Keratinocyte (primary cell): ENCODE measurements around the gene FTCD. TPM values are rescaled to one million over a fixed set of nuclear protein-coding genes. Genes with fewer than 3 reads are reported as not detected.

Experiments used
- DNase-seq: peaks from one replicate; pipeline ENCODE4 v3.0.0-alpha.2; 2011; ENCODE audit warnings: low read depth, missing footprints, low spot score
- FAIRE-seq: peaks from 2 replicates; lab custom pipeline; 2011; peaks lifted over from hg19 to GRCh38; lab: Jason Lieb, UNC
- H2AFZ ChIP-seq: 2 replicates; pipeline ENCODE4 v1.6.0; 2012; ENCODE audit warnings: low read length, control low read depth, inconsistent platforms; ENCODE audit not compliant: control insufficient read depth
- H3K27ac ChIP-seq: 2 replicates; pipeline ENCODE4 v1.5.1; 2011; ENCODE audit warnings: low read length; ENCODE audit not compliant: control insufficient read depth, insufficient read depth
- H3K27me3 ChIP-seq: 3 replicates; pipeline ENCODE4 v1.6.0; 2011; ENCODE audit warnings: low read length; ENCODE audit not compliant: control insufficient read depth, insufficient read depth; ENCODE audit errors: extremely low read depth
- H3K36me3 ChIP-seq, 2 experiments: 2 replicates in 1 of 2; 3 replicates in 1 of 2; pipeline ENCODE4 v1.5.1; 2011; ENCODE audit warnings: low read length in 2 of 2, mild to moderate bottlenecking in 1 of 2; ENCODE audit not compliant: control insufficient read depth in 2 of 2, insufficient read depth in 2 of 2; ENCODE audit errors: extremely low read depth in 1 of 2
- H3K4me1 ChIP-seq: 3 replicates; pipeline ENCODE4 v1.5.1; 2011; ENCODE audit warnings: low read length; ENCODE audit not compliant: control insufficient read depth, insufficient read depth; ENCODE audit errors: extremely low read depth
- H3K4me2 ChIP-seq: 3 replicates; pipeline ENCODE4 v1.6.0; 2011; ENCODE audit warnings: low read depth, low read length; ENCODE audit not compliant: control insufficient read depth, insufficient read depth; ENCODE audit errors: extremely low read depth
- H3K4me3 ChIP-seq, 3 experiments: fragments of 200-600 bp in 1 of 3; sonication (generic) in 1 of 3; 2 replicates in 2 of 3; 3 replicates in 1 of 3; pipeline ENCODE4 v1.5.1; 2011 to 2016; ENCODE audit warnings: low read length in 3 of 3, mild to moderate bottlenecking in 3 of 3, control low read depth in 2 of 3, inconsistent platforms in 1 of 3, low read depth in 1 of 3, mixed read lengths in 1 of 3, mixed run types in 1 of 3, moderate library complexity in 1 of 3; ENCODE audit not compliant: control insufficient read depth in 2 of 3, insufficient read depth in 2 of 3; ENCODE audit errors: extremely low read depth in 1 of 3
- H3K79me2 ChIP-seq: 2 replicates; pipeline ENCODE4 v1.6.0; 2012; ENCODE audit warnings: low read length; ENCODE audit not compliant: control insufficient read depth, insufficient read depth
- H3K9ac ChIP-seq: 3 replicates; pipeline ENCODE4 v1.6.0; 2011; ENCODE audit warnings: low read length; ENCODE audit not compliant: control insufficient read depth, insufficient read depth; ENCODE audit errors: extremely low read depth
- H3K9me1 ChIP-seq: 3 replicates; pipeline ENCODE4 v1.6.0; 2011; ENCODE audit warnings: low read length; ENCODE audit not compliant: control insufficient read depth, insufficient read depth; ENCODE audit errors: extremely low read depth
- H3K9me3 ChIP-seq: 2 replicates; pipeline ENCODE4 v1.5.1; 2012; ENCODE audit warnings: low read depth, low read length; ENCODE audit not compliant: control insufficient read depth
- H4K20me1 ChIP-seq: 3 replicates; pipeline ENCODE4 v1.6.0; 2011; ENCODE audit warnings: low read length; ENCODE audit not compliant: control insufficient read depth, insufficient read depth; ENCODE audit errors: extremely low read depth
- CTCF ChIP-seq, 3 experiments: IDR thresholded peaks in 1 of 3; conservative IDR thresholded peaks in 1 of 3; optimal IDR thresholded peaks in 1 of 3; 2 replicates in 2 of 3; 3 replicates in 1 of 3; pipeline versions ENCODE3 to v1.5.1; 2011; ENCODE audit warnings: low read length in 3 of 3, mild to moderate bottlenecking in 3 of 3, moderate library complexity in 2 of 3, control low read depth in 1 of 3, inconsistent platforms in 1 of 3; ENCODE audit not compliant: insufficient read depth in 2 of 3; ENCODE audit errors: extremely low read depth in 1 of 3
- EZH2 ChIP-seq: IDR thresholded peaks from one replicate; pipeline ENCODE4 v1.6.1; 2012; ENCODE audit warnings: inconsistent platforms, mild to moderate bottlenecking, low read length, moderate library complexity
- dilution Hi-C: fragments of 300-500 bp; cut with MboI; formaldehyde crosslinking; loops from one replicate; pipeline ENCODE4 v1.7.0; 2020; ENCODE audit warnings: low sequenced_read_pairs; ENCODE audit not compliant: extremely low pct_ligation_motif_present
- polyA plus RNA-seq, 5 experiments: library from polyadenylated mRNA; depleted of rRNA in 3 of 5; stranded (reverse) in 3 of 5; stranded (forward) in 1 of 5; unstranded in 1 of 5; fragments of >200 nt; gene quantifications; 1 replicate in 1 of 5; 2 replicates in 3 of 5; 3 replicates in 1 of 5; pipeline versions ENCODE4 v1.2.1 to v1.2.3, GENCODE V29; 2011 to 2012; ENCODE audit warnings: missing spikeins in 2 of 5, low read depth in 1 of 5, low replicate concordance in 1 of 5

The FTCD gene
- polyA plus RNA-seq, 1 donor (not counting 4 experiments of a cell fraction or from before 2014, with no cell fraction given), result not detected

GRCh38 chr21:46180079-46180722 is 24.8 kb upstream of the FTCD start:
- H3K27me3 ChIP-seq, result no peaks in the 10 kb centered on the region
- H3K27ac ChIP-seq, result no peak overlapping the region
- H3K36me3 ChIP-seq, result no peaks in the 10 kb centered on the region
- dilution Hi-C loops, result no loop called here
- no peaks in the 10 kb centered on the region for H3K79me2 ChIP-seq
- no peak overlapping the region for H3K4me3 ChIP-seq
- no peaks in the 10 kb centered on the region for H3K4me1 ChIP-seq
- no peaks in the 10 kb centered on the region for H3K9me3 ChIP-seq
- no peaks in the 10 kb centered on the region for H4K20me1 ChIP-seq
- no peak for DNase-seq
- no peak overlapping the region for H3K9ac ChIP-seq
- TF ChIP-seq EZH2 (no peak), CTCF (optimal IDR thresholded peaks at IDR 0.05 in 1 of 3, IDR thresholded peaks at IDR 0.05 in 1 of 3, conservative IDR thresholded peaks at IDR 0.05 in 1 of 3; ENCODE audit: extremely low read depth in 1 of 3, insufficient read depth in 2 of 3, low read length in 3 of 3) (no peak)
- no peak for FAIRE-seq
- H3K4me2 ChIP-seq, result no peak overlapping the region
- H3K9me1 ChIP-seq, result no peaks in the 10 kb centered on the region
- H2AFZ ChIP-seq, result no peak overlapping the region

GRCh38 chr21:46179708-46180078 is 24.3 kb upstream of the FTCD start:
- TF ChIP-seq CTCF (optimal IDR thresholded peaks at IDR 0.05 in 1 of 3, IDR thresholded peaks at IDR 0.05 in 1 of 3, conservative IDR thresholded peaks at IDR 0.05 in 1 of 3; ENCODE audit: extremely low read depth in 1 of 3, insufficient read depth in 2 of 3, low read length in 3 of 3) (no peak), EZH2 (no peak)
- dilution Hi-C loops, result no loop called here

More at GRCh38 chr21:46179708-46180078, 24.3 kb upstream of the FTCD start:
- no peak for FAIRE-seq
- no peaks in the 10 kb centered on the region for H3K9me1 ChIP-seq
- DNase-seq, result no peak
- H3K79me2 ChIP-seq, result no peaks in the 10 kb centered on the region
- H3K4me1 ChIP-seq, result no peaks in the 10 kb centered on the region
- no peaks in the 10 kb centered on the region for H3K27me3 ChIP-seq
- no peaks in the 10 kb centered on the region for H3K9me3 ChIP-seq
- no peak overlapping the region for H3K4me3 ChIP-seq
- no peak overlapping the region for H3K4me2 ChIP-seq
- no peaks in the 10 kb centered on the region for H4K20me1 ChIP-seq
- no peak overlapping the region for H3K27ac ChIP-seq
- H3K9ac ChIP-seq, result no peak overlapping the region
- no peak overlapping the region for H2AFZ ChIP-seq
- H3K36me3 ChIP-seq, result no peaks in the 10 kb centered on the region
